Stomach (tissue), 9 donors: ENCODE results near the gene PTPRD. TPM values are rescaled to one million over a fixed set of nuclear protein-coding genes. Genes with fewer than 3 reads are reported as not detected.
A peak's percentile ranks its signal among the peaks of the same experiment; 100 is the strongest.

Source experiments
- DNase-seq, 2 donors: peaks; one replicate each; pipeline versions ENCODE4 v3.0.0 to v3.0.0-alpha.2; 2013 to 2019
- H3K27ac ChIP-seq, 5 donors: fragments of 200-600 bp in 4 of 5; sonication (generic) in 4 of 5; one replicate each; pipeline ENCODE4 v1.5.1; 2013 to 2019; ENCODE audit warnings: mild to moderate bottlenecking in 1 of 5, moderate library complexity in 1 of 5
- H3K27me3 ChIP-seq, 3 donors: fragments of 200-600 bp; sonication (generic); one replicate each; pipeline ENCODE4 v1.5.1; 2017 to 2019; ENCODE audit warnings: mixed run types in 1 of 3
- H3K36me3 ChIP-seq, 4 donors: fragments of 200-600 bp; sonication (generic); 1 replicate in 3 of 4; 2 replicates in 1 of 4; pipeline ENCODE4 v1.5.1; 2016 to 2019
- H3K4me1 ChIP-seq, 4 donors: fragments of 200-600 bp; sonication (generic); one replicate each; pipeline ENCODE4 v1.5.1; 2016 to 2019
- H3K4me3 ChIP-seq, 4 donors: fragments of 200-600 bp; sonication (generic) in 3 of 4; one replicate each; pipeline ENCODE4 v1.5.1; 2016 to 2019; ENCODE audit warnings: mild to moderate bottlenecking in 1 of 4
- H3K9me3 ChIP-seq, 4 donors: fragments of 200-600 bp; sonication (generic); one replicate each; pipeline ENCODE4 v1.5.1; 2016 to 2019
- CTCF ChIP-seq, 7 experiments: fragments of 450-650 bp in 4 of 7; fragments of 200-600 bp in 3 of 7; sonication (generic) in 3 of 7; IDR thresholded peaks; one replicate each; pipeline ENCODE4 v1.5.1; 2016 to 2019; ENCODE audit warnings: antibody characterized with exemption in 7 of 7, control low read depth in 2 of 7, mild to moderate bottlenecking in 1 of 7
- EP300 ChIP-seq: sonication (generic); formaldehyde crosslinking; IDR thresholded peaks from one replicate; pipeline ENCODE4 v1.6.1; 2017; ENCODE audit warnings: antibody characterized with exemption
- POLR2A ChIP-seq, 4 donors: fragments of 450-650 bp; IDR thresholded peaks; one replicate each; pipeline ENCODE4 v1.6.1; 2016; ENCODE audit warnings: antibody characterized with exemption in 4 of 4, control low read depth in 2 of 4, mild to moderate bottlenecking in 1 of 4, moderate library complexity in 1 of 4
- POLR2AphosphoS5 ChIP-seq, 3 donors: sonication (generic); formaldehyde crosslinking; IDR thresholded peaks; one replicate each; pipeline ENCODE4 v1.6.1; 2016; ENCODE audit warnings: antibody characterized with exemption in 3 of 3
- WGBS, 5 donors: extraction: QIAGEN DNeasy Blood & Tissue Kit in 3 of 5; methylation state at CpG; one replicate each; pipeline versions ENCODE4 v1.1.5 to v1.1.7; 2013 to 2018; 5-methylcytosine and 5-hydroxymethylcytosine counted together
- intact Hi-C: fragments of 100-400 bp; cut with DNase I; formaldehyde crosslinking; loops from one replicate; pipeline ENCODE4 v1.15.1; 2023; ENCODE audit warnings: low total_unique reads
- polyA plus RNA-seq, 3 donors: library from polyadenylated mRNA; stranded (reverse); fragments of 200-250 nt; gene quantifications; one replicate each; pipeline ENCODE4 v1.2.3, GENCODE V29; 2013
- total RNA-seq, 5 donors: library from RNA; depleted of rRNA; stranded (reverse); fragments of >200 nt; gene quantifications; one replicate each; pipeline versions ENCODE4 v1.1.0 to v1.2.3, GENCODE V29; 2014 to 2016
- donor health status: healthy with polysubstance abuse.
- donor health status: Bipolar disorder and iron deficiency.
- donor health status: healthy.

Gene PTPRD
- total and polyA plus RNA-seq, 8 donors = 0.12 to 53.1 (median 1.2) TPM

GRCh38 chr9:9122230-9122875, 1490.4 kb downstream of the PTPRD start:
- Histone ChIP-seq H3K27ac (no peak overlapping the region), H3K9me3 (no peaks in the 10 kb centered on the region), H3K4me1 (no peaks in the 10 kb centered on the region), H3K4me3 (no peak overlapping the region), H3K27me3 (no peaks in the 10 kb centered on the region), H3K36me3 (no peaks in the 10 kb centered on the region)
- no peak for DNase-seq
- no peak for TF ChIP-seq EP300
- TF ChIP-seq CTCF (IDR thresholded peaks at IDR 0.05) = no peak
- TF ChIP-seq POLR2AphosphoS5 (IDR thresholded peaks at IDR 0.05) = no peak
- no peak for TF ChIP-seq POLR2A (IDR thresholded peaks at IDR 0.05)
- intact Hi-C loops = no loop called here
- 74 to 82% (median 80%) methylated on average over 3 of the region's 3 CpGs for WGBS, 5 donors

- no peaks in the 10 kb centered on the region for H3K27me3 ChIP-seq
- no peak overlapping the region for H3K27ac ChIP-seq
- intact Hi-C loops = no loop called here
- no peaks in the 10 kb centered on the region for H3K4me1 ChIP-seq
- WGBS, 5 donors = 46 to 60% (median 49%) methylated on average over 2 of the region's 2 CpGs
- DNase-seq = peak in 1 of 2 donors; percentile 35
- no peaks in the 10 kb centered on the region for H3K9me3 ChIP-seq
- no peak for TF ChIP-seq CTCF (IDR thresholded peaks at IDR 0.05)
- no peak for TF ChIP-seq EP300
- no peak for TF ChIP-seq POLR2A (IDR thresholded peaks at IDR 0.05)
- no peak for TF ChIP-seq POLR2AphosphoS5 (IDR thresholded peaks at IDR 0.05)
- H3K36me3 ChIP-seq = no peaks in the 10 kb centered on the region
- no peak overlapping the region for H3K4me3 ChIP-seq
Measured at GRCh38 chr9:9117866-9118265, 1494.9 kb downstream of the PTPRD start.

GRCh38 chr9:9112001-9112720, 1500.6 kb downstream of the PTPRD start:
- DNase-seq = no peak
- WGBS, 5 donors = 14 to 21% (median 16%) methylated on average over 3 of the region's 3 CpGs
- Histone ChIP-seq H3K4me1 (no peaks in the 10 kb centered on the region), H3K27me3 (no peaks in the 10 kb centered on the region), H3K27ac (no peak overlapping the region), H3K36me3 (no peaks in the 10 kb centered on the region), H3K9me3 (no peaks in the 10 kb centered on the region), H3K4me3 (no peak overlapping the region)
- intact Hi-C loops = no loop called here
- no peak for TF ChIP-seq POLR2AphosphoS5 (IDR thresholded peaks at IDR 0.05)
- TF ChIP-seq POLR2A (IDR thresholded peaks at IDR 0.05) = no peak
- TF ChIP-seq EP300 = no peak
- no peak for TF ChIP-seq CTCF (IDR thresholded peaks at IDR 0.05)

GRCh38 chr9:9108641-9109040, 1504.2 kb downstream of the PTPRD start:
- H3K4me1 ChIP-seq = no peaks in the 10 kb centered on the region
- 29 to 60% (median 47%) methylated on average over 3 of the region's 3 CpGs for WGBS, 5 donors
- no peak for DNase-seq
- intact Hi-C loops = no loop called here
- H3K4me3 ChIP-seq = no peak overlapping the region
- no peak for TF ChIP-seq EP300
- TF ChIP-seq CTCF (IDR thresholded peaks at IDR 0.05) = no peak
- no peaks in the 10 kb centered on the region for H3K27me3 ChIP-seq
- H3K9me3 ChIP-seq = peaks cover 0 to 4% (median 0%) of the 10 kb centered on the region in 4 donors
- no peak overlapping the region for H3K27ac ChIP-seq
- H3K36me3 ChIP-seq = no peaks in the 10 kb centered on the region
